ENCODE results near the gene PAQR9. TPM values are rescaled to one million over a fixed set of nuclear protein-coding genes. Genes with fewer than 3 reads are reported as not detected.

Gene PAQR9
- total RNA-seq, 1 experiment from 2014 or later, result 0.17 TPM

DNA sequence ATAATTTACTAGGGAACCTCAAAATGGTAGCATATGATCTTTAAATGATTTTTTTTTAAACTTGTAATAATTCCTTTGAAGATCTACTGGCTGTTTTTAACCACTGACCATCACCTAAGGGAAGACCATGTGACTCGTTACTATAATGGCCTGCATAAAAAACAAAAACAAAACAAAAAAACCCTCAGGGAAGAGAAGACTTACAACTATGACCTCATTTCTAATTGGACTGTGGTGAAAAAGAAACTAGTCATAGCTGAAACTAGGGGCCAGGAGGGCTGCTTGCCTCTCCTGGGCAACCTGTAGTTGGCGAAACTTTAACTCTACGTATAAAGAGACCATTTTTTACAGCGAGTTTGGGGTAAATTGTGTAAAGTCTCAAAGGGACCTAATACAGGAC is 23.0 kb downstream of the PAQR9 start:
- no peak overlapping the region for H3K27ac ChIP-seq (ENCODE audit: low read depth, low read length)

More for the DNA sequence above, 23.0 kb downstream of the PAQR9 start:
- Histone ChIP-seq H3K27me3 (ENCODE audit: insufficient read depth, low read length) (no peaks in the 10 kb centered on the region), H3K9me3 (ENCODE audit: control insufficient read depth in 1 of 2, insufficient read depth in 1 of 2, low read depth in 1 of 2, low read length in 2 of 2) (no peaks in the 10 kb centered on the region), H3K9ac (ENCODE audit: low read length) (no peak overlapping the region), H3K36me3 (ENCODE audit: control insufficient read depth in 1 of 2, insufficient read depth in 2 of 2, low read length in 2 of 2) (no peaks in the 10 kb centered on the region), H3K4me1 (ENCODE audit: control insufficient read depth in 1 of 2, insufficient read depth in 2 of 2, low read length in 2 of 2) (no peaks in the 10 kb centered on the region), H3K4me3 (replicated peaks in 1 of 2; ENCODE audit: low read depth in 1 of 2, low read length in 2 of 2) (no peak overlapping the region), H3K4me2 (ENCODE audit: low read length) (no peak overlapping the region), H4K20me1 (ENCODE audit: insufficient read depth) (no peaks in the 10 kb centered on the region), H3K9me2 (ENCODE audit: insufficient read depth) (no peaks in the 10 kb centered on the region), H2AFZ (ENCODE audit: low read depth, low read length, poor library complexity, severe bottlenecking) (no peak overlapping the region), H3K79me2 (ENCODE audit: insufficient read depth, low read length) (no peaks in the 10 kb centered on the region)
- CTCF ChIA-PET, result no interaction called here
- RAD21 ChIA-PET (ENCODE audit: low non-redundant PET in 1 of 2, low total read pairs in 2 of 2, uncharacterized antibody in 2 of 2, unreplicated experiment in 2 of 2), result no interaction called here
- DNase-seq (ENCODE audit: low read depth, low spot score) (no peak), ATAC-seq (no peak)
- intact Hi-C loops (cut with micrococcal nuclease), result no loop called here
- TF ChIP-seq SIN3A (IDR thresholded peaks at IDR 0.05; ENCODE audit: low read depth), result no peak
- TF ChIP-seq CBX3 (IDR thresholded peaks at IDR 0.05; ENCODE audit: low read depth), result no peak
- TF ChIP-seq JUND (IDR thresholded peaks at IDR 0.05), result no peak
- TF ChIP-seq, protein P1, sequence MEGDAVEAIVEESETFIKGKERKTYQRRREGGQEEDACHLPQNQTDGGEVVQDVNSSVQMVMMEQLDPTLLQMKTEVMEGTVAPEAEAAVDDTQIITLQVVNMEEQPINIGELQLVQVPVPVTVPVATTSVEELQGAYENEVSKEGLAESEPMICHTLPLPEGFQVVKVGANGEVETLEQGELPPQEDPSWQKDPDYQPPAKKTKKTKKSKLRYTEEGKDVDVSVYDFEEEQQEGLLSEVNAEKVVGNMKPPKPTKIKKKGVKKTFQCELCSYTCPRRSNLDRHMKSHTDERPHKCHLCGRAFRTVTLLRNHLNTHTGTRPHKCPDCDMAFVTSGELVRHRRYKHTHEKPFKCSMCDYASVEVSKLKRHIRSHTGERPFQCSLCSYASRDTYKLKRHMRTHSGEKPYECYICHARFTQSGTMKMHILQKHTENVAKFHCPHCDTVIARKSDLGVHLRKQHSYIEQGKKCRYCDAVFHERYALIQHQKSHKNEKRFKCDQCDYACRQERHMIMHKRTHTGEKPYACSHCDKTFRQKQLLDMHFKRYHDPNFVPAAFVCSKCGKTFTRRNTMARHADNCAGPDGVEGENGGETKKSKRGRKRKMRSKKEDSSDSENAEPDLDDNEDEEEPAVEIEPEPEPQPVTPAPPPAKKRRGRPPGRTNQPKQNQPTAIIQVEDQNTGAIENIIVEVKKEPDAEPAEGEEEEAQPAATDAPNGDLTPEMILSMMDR (IDR thresholded peaks at IDR 0.05 in 2 of 3, conservative IDR thresholded peaks at IDR 0.05 in 1 of 3; ENCODE audit: borderline replicate concordance in 1 of 3, insufficient read depth in 1 of 3, low read depth in 2 of 3, low read length in 2 of 3), result no peak
- no peak for TF ChIP-seq ZNF274 (IDR thresholded peaks at IDR 0.05; ENCODE audit: low read depth, low read length)
- no peak for TF ChIP-seq FOSL1 (IDR thresholded peaks at IDR 0.05; ENCODE audit: low read depth)
- TF ChIP-seq TCF7L2 (IDR thresholded peaks at IDR 0.05; ENCODE audit: borderline replicate concordance, extremely low read depth, insufficient read depth, insufficient read length), result no peak
- TF ChIP-seq, protein P2, sequence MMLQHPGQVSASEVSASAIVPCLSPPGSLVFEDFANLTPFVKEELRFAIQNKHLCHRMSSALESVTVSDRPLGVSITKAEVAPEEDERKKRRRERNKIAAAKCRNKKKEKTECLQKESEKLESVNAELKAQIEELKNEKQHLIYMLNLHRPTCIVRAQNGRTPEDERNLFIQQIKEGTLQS (IDR thresholded peaks at IDR 0.05), result no peak
- TF ChIP-seq, protein P3, sequence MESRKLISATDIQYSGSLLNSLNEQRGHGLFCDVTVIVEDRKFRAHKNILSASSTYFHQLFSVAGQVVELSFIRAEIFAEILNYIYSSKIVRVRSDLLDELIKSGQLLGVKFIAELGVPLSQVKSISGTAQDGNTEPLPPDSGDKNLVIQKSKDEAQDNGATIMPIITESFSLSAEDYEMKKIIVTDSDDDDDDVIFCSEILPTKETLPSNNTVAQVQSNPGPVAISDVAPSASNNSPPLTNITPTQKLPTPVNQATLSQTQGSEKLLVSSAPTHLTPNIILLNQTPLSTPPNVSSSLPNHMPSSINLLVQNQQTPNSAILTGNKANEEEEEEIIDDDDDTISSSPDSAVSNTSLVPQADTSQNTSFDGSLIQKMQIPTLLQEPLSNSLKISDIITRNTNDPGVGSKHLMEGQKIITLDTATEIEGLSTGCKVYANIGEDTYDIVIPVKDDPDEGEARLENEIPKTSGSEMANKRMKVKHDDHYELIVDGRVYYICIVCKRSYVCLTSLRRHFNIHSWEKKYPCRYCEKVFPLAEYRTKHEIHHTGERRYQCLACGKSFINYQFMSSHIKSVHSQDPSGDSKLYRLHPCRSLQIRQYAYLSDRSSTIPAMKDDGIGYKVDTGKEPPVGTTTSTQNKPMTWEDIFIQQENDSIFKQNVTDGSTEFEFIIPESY (IDR thresholded peaks at IDR 0.05; ENCODE audit: extremely low read depth, insufficient replicate concordance, low read length), result no peak
- TF ChIP-seq YY1 (IDR thresholded peaks at IDR 0.05; ENCODE audit: extremely low read depth, insufficient replicate concordance, low read depth, low read length), result no peak
- no peak for TF ChIP-seq SP1 (IDR thresholded peaks at IDR 0.05; ENCODE audit: low read depth)
- TF ChIP-seq CEBPB (IDR thresholded peaks at IDR 0.05; ENCODE audit: low read depth), result no peak
- no peak for TF ChIP-seq POLR2AphosphoS5 (IDR thresholded peaks at IDR 0.05; ENCODE audit: low read depth, low read length)
- TF ChIP-seq, protein P4, sequence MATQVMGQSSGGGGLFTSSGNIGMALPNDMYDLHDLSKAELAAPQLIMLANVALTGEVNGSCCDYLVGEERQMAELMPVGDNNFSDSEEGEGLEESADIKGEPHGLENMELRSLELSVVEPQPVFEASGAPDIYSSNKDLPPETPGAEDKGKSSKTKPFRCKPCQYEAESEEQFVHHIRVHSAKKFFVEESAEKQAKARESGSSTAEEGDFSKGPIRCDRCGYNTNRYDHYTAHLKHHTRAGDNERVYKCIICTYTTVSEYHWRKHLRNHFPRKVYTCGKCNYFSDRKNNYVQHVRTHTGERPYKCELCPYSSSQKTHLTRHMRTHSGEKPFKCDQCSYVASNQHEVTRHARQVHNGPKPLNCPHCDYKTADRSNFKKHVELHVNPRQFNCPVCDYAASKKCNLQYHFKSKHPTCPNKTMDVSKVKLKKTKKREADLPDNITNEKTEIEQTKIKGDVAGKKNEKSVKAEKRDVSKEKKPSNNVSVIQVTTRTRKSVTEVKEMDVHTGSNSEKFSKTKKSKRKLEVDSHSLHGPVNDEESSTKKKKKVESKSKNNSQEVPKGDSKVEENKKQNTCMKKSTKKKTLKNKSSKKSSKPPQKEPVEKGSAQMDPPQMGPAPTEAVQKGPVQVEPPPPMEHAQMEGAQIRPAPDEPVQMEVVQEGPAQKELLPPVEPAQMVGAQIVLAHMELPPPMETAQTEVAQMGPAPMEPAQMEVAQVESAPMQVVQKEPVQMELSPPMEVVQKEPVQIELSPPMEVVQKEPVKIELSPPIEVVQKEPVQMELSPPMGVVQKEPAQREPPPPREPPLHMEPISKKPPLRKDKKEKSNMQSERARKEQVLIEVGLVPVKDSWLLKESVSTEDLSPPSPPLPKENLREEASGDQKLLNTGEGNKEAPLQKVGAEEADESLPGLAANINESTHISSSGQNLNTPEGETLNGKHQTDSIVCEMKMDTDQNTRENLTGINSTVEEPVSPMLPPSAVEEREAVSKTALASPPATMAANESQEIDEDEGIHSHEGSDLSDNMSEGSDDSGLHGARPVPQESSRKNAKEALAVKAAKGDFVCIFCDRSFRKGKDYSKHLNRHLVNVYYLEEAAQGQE (IDR thresholded peaks at IDR 0.05; ENCODE audit: low read depth), result no peak
- no peak for TF ChIP-seq EZH2 (IDR thresholded peaks at IDR 0.05)
- TF ChIP-seq ZFX (IDR thresholded peaks at IDR 0.05), result no peak
- TF ChIP-seq POLR2A (IDR thresholded peaks at IDR 0.05; ENCODE audit: borderline replicate concordance, extremely low read depth, insufficient read depth, insufficient read length), result no peak
- no TSS peak for BruUV-seq (replicated peaks)
- POLR2A ChIA-PET, result no interaction called here
